Measurements from ENCODE around the gene PPARD. TPM values are rescaled to one million over a fixed set of nuclear protein-coding genes. Genes with fewer than 3 reads are reported as not detected.
A peak's percentile ranks its signal among the peaks of the same experiment; 100 is the strongest.

Gene PPARD
- total RNA-seq, 4 donors from 2014 or later, result 17.3 to 40.3 (median 35.9) TPM

DNA sequence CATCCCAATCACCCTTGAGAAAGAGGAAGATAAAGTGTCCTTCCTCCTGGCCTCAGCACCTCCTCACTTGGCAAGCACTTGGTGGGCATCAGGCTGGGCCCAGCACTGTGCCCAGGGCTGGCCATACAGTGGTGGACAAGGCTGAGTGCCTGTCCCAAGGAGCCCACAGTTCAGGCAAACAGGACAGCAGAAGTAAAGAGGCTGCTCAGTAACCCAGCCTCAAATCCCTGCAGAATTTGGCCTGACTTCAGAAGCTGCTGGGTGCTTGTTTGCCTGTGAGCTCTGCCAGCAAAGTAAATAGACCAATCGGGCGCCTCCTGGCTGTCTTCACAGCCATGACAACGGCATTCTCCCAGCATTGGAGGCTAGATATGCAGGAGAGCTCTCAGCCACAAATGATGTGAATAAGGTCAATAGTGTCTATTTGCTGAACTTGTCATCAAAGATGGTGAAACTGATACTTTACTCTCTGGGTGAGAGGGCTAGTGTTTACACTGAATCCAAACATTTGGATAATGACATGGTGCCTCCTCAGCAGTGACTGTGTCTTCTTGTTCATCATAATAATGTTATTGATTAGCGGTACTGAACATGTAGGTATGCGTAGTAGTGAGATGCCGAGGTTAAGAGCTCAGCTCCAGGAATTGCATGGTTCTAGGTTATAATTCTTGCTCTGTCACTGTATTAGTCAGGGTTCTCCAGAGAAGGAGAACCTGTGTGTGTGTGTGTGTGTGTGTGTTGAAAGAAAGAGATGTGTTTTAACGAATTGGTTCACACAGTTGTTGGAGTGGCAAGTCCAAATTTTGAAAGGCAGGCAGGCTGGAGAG is 72.9 kb downstream of the PPARD start:
- 48 to 59% methylated on average over 7 of the region's 7 CpGs for WGBS, 2 donors
- intact Hi-C loops (cut with DNase I), result no loop called here

DNA sequence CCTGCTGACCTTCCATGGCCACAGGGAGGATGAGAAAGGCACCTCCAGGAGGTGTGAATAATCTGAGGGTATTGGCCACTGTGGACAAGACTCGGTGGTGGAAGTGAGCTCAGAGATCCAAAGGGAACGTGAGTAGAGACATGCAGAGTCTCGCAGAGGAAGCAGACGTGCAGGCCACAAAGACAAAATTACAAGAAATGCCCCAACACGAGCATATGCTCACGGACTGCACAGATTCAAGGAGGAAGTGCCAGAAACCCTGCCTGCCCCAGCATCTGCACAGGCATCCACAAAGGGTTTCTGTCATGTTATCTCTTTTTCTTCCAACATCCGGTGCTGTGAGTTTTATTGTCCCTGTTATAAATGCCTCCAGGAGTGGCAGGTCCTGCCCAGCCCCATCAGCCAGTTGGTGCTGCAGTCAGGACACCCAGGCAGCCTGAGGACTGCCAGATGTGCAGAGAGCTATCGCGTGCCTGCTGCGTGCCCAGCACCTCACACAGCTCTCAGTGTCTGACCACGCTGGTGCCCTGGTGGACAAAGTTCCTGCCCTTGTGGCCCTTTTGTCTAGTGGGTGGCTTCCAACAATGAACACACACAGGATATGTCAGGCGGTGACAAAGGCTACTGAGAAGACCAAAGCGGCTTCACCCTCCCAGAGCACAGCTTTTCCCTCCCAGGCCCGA is 75.8 kb downstream of the PPARD start:
- 85 to 93% methylated on average over 11 to 14 of the region's 14 CpGs for WGBS, 2 donors
- Histone ChIP-seq H3K27ac (no peak overlapping the region), H3K9me3 (no peaks in the 10 kb centered on the region), H3K4me1 (peaks cover 8% of the 10 kb centered on the region in 2 donors), H3K36me3 (peaks cover 15 to 16% of the 10 kb centered on the region in 2 donors), H3K4me3 (replicated peaks in 1 of 3) (no peak overlapping the region), H3K27me3 (no peaks in the 10 kb centered on the region)
- TF ChIP-seq, protein P1, sequence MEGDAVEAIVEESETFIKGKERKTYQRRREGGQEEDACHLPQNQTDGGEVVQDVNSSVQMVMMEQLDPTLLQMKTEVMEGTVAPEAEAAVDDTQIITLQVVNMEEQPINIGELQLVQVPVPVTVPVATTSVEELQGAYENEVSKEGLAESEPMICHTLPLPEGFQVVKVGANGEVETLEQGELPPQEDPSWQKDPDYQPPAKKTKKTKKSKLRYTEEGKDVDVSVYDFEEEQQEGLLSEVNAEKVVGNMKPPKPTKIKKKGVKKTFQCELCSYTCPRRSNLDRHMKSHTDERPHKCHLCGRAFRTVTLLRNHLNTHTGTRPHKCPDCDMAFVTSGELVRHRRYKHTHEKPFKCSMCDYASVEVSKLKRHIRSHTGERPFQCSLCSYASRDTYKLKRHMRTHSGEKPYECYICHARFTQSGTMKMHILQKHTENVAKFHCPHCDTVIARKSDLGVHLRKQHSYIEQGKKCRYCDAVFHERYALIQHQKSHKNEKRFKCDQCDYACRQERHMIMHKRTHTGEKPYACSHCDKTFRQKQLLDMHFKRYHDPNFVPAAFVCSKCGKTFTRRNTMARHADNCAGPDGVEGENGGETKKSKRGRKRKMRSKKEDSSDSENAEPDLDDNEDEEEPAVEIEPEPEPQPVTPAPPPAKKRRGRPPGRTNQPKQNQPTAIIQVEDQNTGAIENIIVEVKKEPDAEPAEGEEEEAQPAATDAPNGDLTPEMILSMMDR (IDR thresholded peaks at IDR 0.05), result no peak
- TF ChIP-seq POLR2A (IDR thresholded peaks at IDR 0.05), result no peak
- no peak for DNase-seq
- intact Hi-C loops (cut with DNase I), result no loop called here

More for the DNA sequence above, 72.9 kb downstream of the PPARD start:
- TF ChIP-seq POLR2A (IDR thresholded peaks at IDR 0.05), result no peak
- TF ChIP-seq, protein P1 (IDR thresholded peaks at IDR 0.05), result peak in 5 of 6 experiments; percentile 16 to 93 (median 88)
- DNase-seq, result peak; percentile 89 to 90
- H3K9me3 ChIP-seq, result no peaks in the 10 kb centered on the region
- peaks cover 8% of the 10 kb centered on the region in 2 donors for H3K4me1 ChIP-seq
- H3K4me3 ChIP-seq (replicated peaks in 1 of 3), result no peak overlapping the region
- no peaks in the 10 kb centered on the region for H3K27me3 ChIP-seq
- H3K36me3 ChIP-seq, result peaks cover 16 to 21% of the 10 kb centered on the region in 2 donors
- H3K27ac ChIP-seq, result peak overlapping the region in 2 of 3 donors; percentile 12 to 23

DNA sequence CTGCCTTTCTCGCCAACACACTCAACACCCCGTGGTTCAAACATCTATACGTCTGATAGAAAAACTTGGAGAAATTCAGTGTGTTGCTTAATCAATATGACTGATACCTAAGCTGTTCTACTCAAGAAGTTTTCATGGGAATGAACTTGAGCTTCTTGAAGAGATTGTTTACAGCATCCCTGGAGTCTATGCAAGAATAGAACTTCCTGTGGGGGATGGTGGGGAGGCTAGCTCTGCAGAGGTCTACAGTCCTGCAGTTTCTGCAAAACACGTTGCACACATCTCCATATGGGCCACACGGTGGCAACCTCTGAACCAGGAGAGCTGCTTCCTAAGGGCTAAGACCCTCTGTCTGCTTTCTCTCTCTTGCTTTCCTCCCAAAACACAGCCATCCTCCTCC is 77.1 kb downstream of the PPARD start:
- intact Hi-C loops (cut with DNase I), result no loop called here

GRCh38 chr6:35419961-35420360 is 77.6 kb downstream of the PPARD start:
- peaks cover 2% of the 10 kb centered on the region in 2 donors for H3K4me1 ChIP-seq
- TF ChIP-seq, protein P1 (IDR thresholded peaks at IDR 0.05), result no peak
- no peak for TF ChIP-seq POLR2A (IDR thresholded peaks at IDR 0.05)
- H3K9me3 ChIP-seq, result no peaks in the 10 kb centered on the region
- peaks cover 26 to 28% of the 10 kb centered on the region in 2 donors for H3K36me3 ChIP-seq
- intact Hi-C loops (cut with DNase I), result no loop called here
- DNase-seq, result no peak
- H3K4me3 ChIP-seq (replicated peaks in 1 of 3), result no peak overlapping the region
- H3K27me3 ChIP-seq, result no peaks in the 10 kb centered on the region
- H3K27ac ChIP-seq, result no peak overlapping the region
- WGBS, 2 donors, result 87% methylated on average over 4 of the region's 14 CpGs; no CpG with 5 or more reads in 1 of the 2 donors

More for the DNA sequence above, 77.1 kb downstream of the PPARD start:
- H3K4me1 ChIP-seq, result peaks cover 7 to 8% of the 10 kb centered on the region in 2 donors
- no peaks in the 10 kb centered on the region for H3K9me3 ChIP-seq
- H3K36me3 ChIP-seq, result peaks cover 21 to 22% of the 10 kb centered on the region in 2 donors
- TF ChIP-seq, protein P1 (IDR thresholded peaks at IDR 0.05), result no peak
- no peak for TF ChIP-seq POLR2A (IDR thresholded peaks at IDR 0.05)
- 79% methylated on average over 5 of the region's 5 CpGs for WGBS, 2 donors
- H3K4me3 ChIP-seq (replicated peaks in 1 of 3), result no peak overlapping the region
- no peak for DNase-seq
- no peaks in the 10 kb centered on the region for H3K27me3 ChIP-seq
- no peak overlapping the region for H3K27ac ChIP-seq

All from thyroid gland (tissue), 4 donors.